Esophagus (tissue), 2 donors: ENCODE data around the gene PALS2. TPM values are rescaled to one million over a fixed set of nuclear protein-coding genes. Genes with fewer than 3 reads are reported as not detected.

Experiments
- H3K27ac ChIP-seq, 2 donors: one replicate each; pipeline ENCODE4 v1.5.1; 2013; ENCODE audit warnings: low read depth in 2 of 2, mild to moderate bottlenecking in 2 of 2, inconsistent platforms in 1 of 2, low read length in 1 of 2, moderate library complexity in 1 of 2
- H3K27me3 ChIP-seq, 2 donors: one replicate each; pipeline ENCODE4 v1.6.1; 2013; ENCODE audit warnings: low read length in 2 of 2, control low read depth in 1 of 2, mild to moderate bottlenecking in 1 of 2; ENCODE audit not compliant: insufficient read depth in 2 of 2, control insufficient read depth in 1 of 2
- H3K36me3 ChIP-seq, 2 donors: one replicate each; pipeline ENCODE4 v1.6.1; 2013; ENCODE audit warnings: low read length in 1 of 2; ENCODE audit not compliant: control insufficient read depth in 2 of 2, insufficient read depth in 2 of 2
- H3K4me1 ChIP-seq, 2 donors: one replicate each; pipeline ENCODE4 v1.6.1; 2013; ENCODE audit warnings: low read length in 1 of 2; ENCODE audit not compliant: control insufficient read depth in 2 of 2, insufficient read depth in 2 of 2
- H3K4me3 ChIP-seq, 2 donors: one replicate each; pipeline ENCODE4 v1.5.1; 2013; ENCODE audit warnings: low read length in 2 of 2, mild to moderate bottlenecking in 2 of 2, low read depth in 1 of 2, moderate library complexity in 1 of 2
- H3K9me3 ChIP-seq, 2 donors: one replicate each; pipeline ENCODE4 v1.6.1; 2013; ENCODE audit warnings: mild to moderate bottlenecking in 2 of 2, low read depth in 1 of 2, low read length in 1 of 2, moderate library complexity in 1 of 2; ENCODE audit not compliant: control insufficient read depth in 2 of 2, insufficient read depth in 1 of 2
- WGBS, 2 donors: extraction: QIAGEN DNeasy Blood & Tissue Kit; methylation state at CpG; one replicate each; pipeline ENCODE4 v1.1.7; 2013; 5-methylcytosine and 5-hydroxymethylcytosine counted together
- polyA plus RNA-seq, 2 donors: library from polyadenylated mRNA; stranded (reverse); fragments of 200-250 nt; gene quantifications; one replicate each; pipeline ENCODE4 v1.2.3, GENCODE V29; 2013
- donor health status: healthy with polysubstance abuse.
- donor health status: Bipolar disorder and iron deficiency.

PALS2 gene
- polyA plus RNA-seq, 2 donors = 1.7 to 2.9 TPM

GRCh38 chr7:24580283-24580946, 7.2 kb downstream of the PALS2 start:
- Histone ChIP-seq H3K27me3 (no peaks in the 10 kb centered on the region), H3K9me3 (no peaks in the 10 kb centered on the region), H3K4me1 (no peaks in the 10 kb centered on the region), H3K27ac (no peak overlapping the region), H3K4me3 (no peak overlapping the region), H3K36me3 (no peaks in the 10 kb centered on the region)
- WGBS, 2 donors = 38 to 50% methylated on average over 2 of the region's 2 CpGs

GRCh38 chr7:24582166-24582565, 8.9 kb downstream of the PALS2 start:
- WGBS, 2 donors = 77 to 79% methylated on average over 2 of the region's 2 CpGs
- H3K36me3 ChIP-seq = no peaks in the 10 kb centered on the region
- H3K4me3 ChIP-seq = no peak overlapping the region
- no peaks in the 10 kb centered on the region for H3K4me1 ChIP-seq
- no peaks in the 10 kb centered on the region for H3K27me3 ChIP-seq
- no peaks in the 10 kb centered on the region for H3K9me3 ChIP-seq
- H3K27ac ChIP-seq = no peak overlapping the region

GRCh38 chr7:24587853-24588252, 14.6 kb downstream of the PALS2 start:
- Histone ChIP-seq H3K36me3 (no peaks in the 10 kb centered on the region), H3K27ac (no peak overlapping the region), H3K27me3 (no peaks in the 10 kb centered on the region), H3K9me3 (no peaks in the 10 kb centered on the region), H3K4me1 (no peaks in the 10 kb centered on the region), H3K4me3 (no peak overlapping the region)
- 83 to 87% methylated on average over 3 of the region's 3 CpGs for WGBS, 2 donors

GRCh38 chr7:24591152-24591551, 17.9 kb downstream of the PALS2 start:
- WGBS, 2 donors = 85 to 87% methylated on average over 1 of the region's 1 CpG
- no peaks in the 10 kb centered on the region for H3K9me3 ChIP-seq
- no peaks in the 10 kb centered on the region for H3K36me3 ChIP-seq
- H3K27ac ChIP-seq = no peak overlapping the region
- H3K4me1 ChIP-seq = no peaks in the 10 kb centered on the region
- no peaks in the 10 kb centered on the region for H3K27me3 ChIP-seq
- no peak overlapping the region for H3K4me3 ChIP-seq

GRCh38 chr7:24595671-24596418, 22.6 kb downstream of the PALS2 start:
- H3K4me3 ChIP-seq = no peak overlapping the region
- H3K27ac ChIP-seq = no peak overlapping the region
- H3K4me1 ChIP-seq = no peaks in the 10 kb centered on the region
- H3K36me3 ChIP-seq = no peaks in the 10 kb centered on the region
- no peaks in the 10 kb centered on the region for H3K9me3 ChIP-seq
- 91 to 94% methylated on average over 7 of the region's 7 CpGs for WGBS, 2 donors
- no peaks in the 10 kb centered on the region for H3K27me3 ChIP-seq

GRCh38 chr7:24597014-24597413, 23.8 kb downstream of the PALS2 start:
- WGBS, 2 donors = 82 to 88% methylated on average over 3 of the region's 3 CpGs
- H3K27ac ChIP-seq = no peak overlapping the region

GRCh38 chr7:24601600-24601999, 28.3 kb downstream of the PALS2 start:
- Histone ChIP-seq H3K4me3 (no peak overlapping the region), H3K27me3 (no peaks in the 10 kb centered on the region), H3K4me1 (no peaks in the 10 kb centered on the region), H3K27ac (no peak overlapping the region), H3K36me3 (no peaks in the 10 kb centered on the region), H3K9me3 (no peaks in the 10 kb centered on the region)
- 88 to 89% methylated on average over 1 of the region's 1 CpG for WGBS, 2 donors

More at GRCh38 chr7:24597014-24597413, 23.8 kb downstream of the PALS2 start:
- Histone ChIP-seq H3K4me3 (no peak overlapping the region), H3K4me1 (no peaks in the 10 kb centered on the region), H3K9me3 (no peaks in the 10 kb centered on the region), H3K27me3 (no peaks in the 10 kb centered on the region), H3K36me3 (no peaks in the 10 kb centered on the region)

- no peak overlapping the region for H3K4me3 ChIP-seq
- no peaks in the 10 kb centered on the region for H3K9me3 ChIP-seq
- H3K27me3 ChIP-seq = no peaks in the 10 kb centered on the region
- H3K27ac ChIP-seq = no peak overlapping the region
- no peaks in the 10 kb centered on the region for H3K36me3 ChIP-seq
- H3K4me1 ChIP-seq = no peaks in the 10 kb centered on the region
Observed at GRCh38 chr7:24602860-24603456, 29.7 kb downstream of the PALS2 start.

- H3K27ac ChIP-seq = no peak overlapping the region
- H3K36me3 ChIP-seq = no peaks in the 10 kb centered on the region
- WGBS, 2 donors = 82 to 86% methylated on average over 3 of the region's 3 CpGs
- no peaks in the 10 kb centered on the region for H3K9me3 ChIP-seq
- no peaks in the 10 kb centered on the region for H3K4me1 ChIP-seq
- H3K4me3 ChIP-seq = no peak overlapping the region
- no peaks in the 10 kb centered on the region for H3K27me3 ChIP-seq
Observed at GRCh38 chr7:24604630-24605029, 31.4 kb downstream of the PALS2 start.
